Measurements from ENCODE around the gene YKT6.
A peak's percentile ranks its signal among the peaks of the same experiment; 100 is the strongest.
"Not testable (repeated sequence)": the region's sequence is repeated elsewhere in the genome, so short reads cannot be mapped to it uniquely, and the experiment has no call there.

YKT6 gene

DNA sequence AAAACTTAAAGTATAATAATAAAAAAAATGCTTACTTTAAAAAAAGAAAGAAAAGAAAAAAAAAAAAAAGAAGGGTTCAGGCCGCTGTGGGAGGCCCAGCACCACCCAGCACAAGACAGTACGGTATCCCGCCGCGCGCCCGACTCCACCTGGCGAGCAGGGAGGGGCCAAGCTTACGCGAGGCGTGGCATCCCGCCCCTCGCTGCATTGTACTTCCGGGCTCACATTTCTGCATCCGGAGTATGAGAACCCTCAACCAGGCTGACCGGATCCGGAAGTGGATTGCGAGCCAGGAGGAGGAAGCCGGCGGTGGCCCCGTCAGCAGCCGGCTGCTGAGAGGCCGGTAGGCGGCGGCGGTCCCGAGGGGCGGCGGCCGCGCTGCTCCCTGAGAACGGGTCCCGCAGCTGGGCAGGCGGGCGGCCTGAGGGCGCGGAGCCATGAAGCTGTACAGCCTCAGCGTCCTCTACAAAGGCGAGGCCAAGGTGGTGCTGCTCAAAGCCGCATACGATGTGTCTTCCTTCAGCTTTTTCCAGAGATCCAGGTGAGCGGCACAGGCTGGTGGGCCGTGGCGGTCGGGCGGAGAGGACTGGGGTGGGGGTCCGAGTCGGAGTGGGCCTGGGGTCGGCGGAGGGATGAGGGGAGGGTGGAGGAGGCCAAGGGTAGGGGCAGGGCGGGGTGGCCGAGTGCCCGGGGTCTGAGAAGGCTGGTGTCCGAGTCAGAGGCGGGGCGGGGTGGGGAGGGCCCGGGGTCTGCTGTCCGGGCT, at the start of gene YKT6:
Gene YKT6 (plus strand): TSS at position 280 of the 763 bp plus-strand sequence. CDS start 158 bp downstream, at position 438.
- peak; percentile 56 for DNase-seq

DNA sequence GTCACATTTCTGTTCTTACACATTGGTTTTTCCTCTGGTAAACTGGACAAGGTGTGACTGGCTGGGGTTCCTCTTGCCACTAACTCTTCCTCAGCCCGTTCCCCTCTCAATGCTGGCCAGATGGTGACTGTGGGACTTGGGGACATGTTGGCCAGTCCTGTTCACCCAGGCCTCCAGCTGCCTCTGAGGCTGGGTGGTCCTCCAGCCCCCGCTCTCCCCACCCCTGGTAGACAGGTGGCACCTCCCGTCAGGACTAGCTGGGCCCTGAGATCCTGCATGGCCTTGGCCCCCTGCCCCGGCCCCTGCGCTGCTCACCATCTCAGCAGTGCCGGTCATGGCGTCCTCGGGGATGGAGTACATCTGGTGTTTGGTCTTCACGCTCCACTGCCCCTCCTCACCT, 48.8 kb upstream of the YKT6 start:
- no peak for DNase-seq

- DNase-seq = no peak
Measured at GRCh38 chr7:44152971-44153947, 47.5 kb upstream of the YKT6 start.

- no peak for DNase-seq
Measured at GRCh38 chr7:44153948-44154335, 46.8 kb upstream of the YKT6 start.

GRCh38 chr7:44154703-44155102, 46.1 kb upstream of the YKT6 start:
- no peak for DNase-seq

DNA sequence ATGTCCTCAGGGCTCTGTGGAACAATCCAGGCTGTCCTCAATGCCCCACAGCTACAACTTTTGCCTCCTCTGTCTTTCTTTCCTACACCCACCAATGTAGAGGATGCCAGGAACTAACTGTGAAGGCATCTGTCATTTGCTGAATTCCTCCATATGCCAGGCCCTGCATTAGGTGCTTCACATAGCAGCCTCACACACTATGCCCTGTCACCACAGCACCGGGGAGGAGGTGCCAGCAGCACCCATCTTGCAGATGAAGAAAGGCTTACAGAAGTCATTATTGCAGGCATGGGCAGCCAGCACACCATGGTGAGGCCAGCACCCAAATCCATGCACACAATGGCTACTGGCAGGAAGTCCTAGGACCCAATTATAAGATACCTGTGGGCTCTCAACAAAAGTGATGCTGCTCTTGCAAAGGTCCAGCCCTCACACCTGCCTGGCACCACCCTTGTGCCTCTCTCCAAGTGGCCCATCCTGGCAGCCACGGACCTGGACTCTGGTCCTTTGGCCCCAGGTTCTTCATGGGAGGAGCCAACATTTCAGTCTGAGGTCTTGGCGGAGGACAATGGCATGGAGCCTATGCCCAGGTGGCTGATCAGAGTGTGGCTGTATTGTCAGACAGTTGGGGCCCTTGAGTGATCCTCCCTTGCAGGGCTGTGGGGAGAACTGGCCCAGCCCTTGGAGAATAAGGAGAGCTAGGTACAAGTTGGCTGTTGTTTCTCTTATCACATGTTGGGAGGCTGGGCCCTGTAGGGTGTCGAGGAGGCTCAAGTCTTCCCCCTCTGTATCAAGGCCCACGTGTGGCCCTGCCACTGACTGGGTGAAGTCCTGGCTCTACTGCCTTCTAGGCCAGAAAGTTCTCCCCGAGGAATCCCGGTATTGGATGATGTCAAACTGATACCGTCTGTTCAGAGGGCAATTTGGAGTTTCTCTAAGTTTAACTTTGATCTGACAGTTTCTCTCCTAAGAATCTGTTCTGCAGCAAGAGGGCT, 45.3 kb upstream of the YKT6 start:
- no peak for DNase-seq

DNA sequence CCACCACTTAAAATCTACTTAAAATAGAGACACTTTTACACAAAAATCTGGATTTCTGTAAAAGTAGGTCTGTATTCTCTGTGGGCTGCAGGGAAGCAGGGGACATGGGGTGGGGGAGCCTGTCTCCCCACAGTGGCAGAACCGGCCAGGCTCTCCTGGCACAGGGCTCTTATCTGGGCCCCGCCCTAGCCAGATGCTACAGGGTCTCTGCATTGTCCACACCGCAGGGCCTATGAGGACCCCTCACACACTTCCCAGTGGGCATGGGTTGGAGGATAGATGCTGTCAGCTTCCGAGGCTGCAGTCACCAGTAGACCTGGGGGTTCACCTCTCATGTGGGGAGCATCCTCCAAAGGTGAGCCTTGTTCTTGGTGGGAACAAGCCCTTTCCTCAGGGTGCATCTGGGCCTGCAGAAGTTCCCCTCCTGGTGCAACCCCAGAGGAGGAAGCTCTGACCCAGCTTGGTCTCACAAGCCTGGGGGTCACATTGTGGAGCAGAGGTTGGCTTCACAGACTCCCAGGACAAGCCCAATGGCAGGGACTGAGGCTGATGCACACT, 44.2 kb upstream of the YKT6 start:
- DNase-seq = no peak

DNA sequence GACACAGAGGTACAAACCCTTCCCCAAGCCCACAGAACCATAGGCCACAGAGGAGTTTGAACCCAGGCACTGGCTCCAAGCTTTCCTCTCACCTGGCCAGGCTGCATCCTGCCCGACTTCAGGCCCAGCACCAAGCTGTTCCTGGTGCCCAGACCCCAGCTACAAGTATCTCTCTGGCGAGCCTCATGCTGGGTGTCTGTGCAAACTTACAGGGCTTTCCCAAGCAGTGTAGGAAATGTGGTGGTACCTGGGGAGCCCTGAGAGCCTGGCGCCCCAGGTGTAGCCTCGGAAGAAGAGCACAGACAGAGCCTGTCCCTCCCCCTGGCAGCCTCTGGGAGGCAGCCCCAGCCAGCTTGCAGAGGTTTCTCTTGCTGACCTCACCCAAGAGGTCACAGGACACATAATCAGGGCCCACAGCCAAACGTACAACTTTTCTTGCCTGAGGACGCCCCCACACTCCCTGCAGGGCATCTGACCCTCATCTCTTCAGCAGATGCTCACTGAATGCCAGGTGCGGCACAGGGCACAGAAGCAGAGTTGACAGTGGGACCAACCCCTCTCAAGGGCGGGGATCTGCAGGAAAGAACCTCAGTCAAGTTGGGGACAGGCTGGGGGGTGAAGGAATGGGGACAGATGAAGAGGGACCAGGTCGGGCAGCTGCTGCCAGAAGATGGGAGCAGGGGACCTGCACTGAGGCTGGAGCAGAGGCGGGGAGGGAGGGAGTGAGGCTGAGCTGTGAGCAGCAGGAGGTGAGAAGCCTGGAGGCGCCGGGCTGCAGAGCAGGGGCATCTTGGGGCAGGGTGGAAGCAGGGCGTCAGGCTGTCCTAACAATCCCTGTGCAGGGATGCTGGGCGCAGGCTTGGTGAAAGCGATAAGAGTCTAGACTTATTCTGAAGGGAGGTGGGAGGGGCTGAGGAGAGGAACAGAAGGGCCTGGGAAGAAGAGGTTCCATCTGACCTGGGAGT, 43.4 kb upstream of the YKT6 start:
- peak; percentile 38 for DNase-seq

- no peak for DNase-seq
Measured at GRCh38 chr7:44158096-44158872, 42.5 kb upstream of the YKT6 start.

DNA sequence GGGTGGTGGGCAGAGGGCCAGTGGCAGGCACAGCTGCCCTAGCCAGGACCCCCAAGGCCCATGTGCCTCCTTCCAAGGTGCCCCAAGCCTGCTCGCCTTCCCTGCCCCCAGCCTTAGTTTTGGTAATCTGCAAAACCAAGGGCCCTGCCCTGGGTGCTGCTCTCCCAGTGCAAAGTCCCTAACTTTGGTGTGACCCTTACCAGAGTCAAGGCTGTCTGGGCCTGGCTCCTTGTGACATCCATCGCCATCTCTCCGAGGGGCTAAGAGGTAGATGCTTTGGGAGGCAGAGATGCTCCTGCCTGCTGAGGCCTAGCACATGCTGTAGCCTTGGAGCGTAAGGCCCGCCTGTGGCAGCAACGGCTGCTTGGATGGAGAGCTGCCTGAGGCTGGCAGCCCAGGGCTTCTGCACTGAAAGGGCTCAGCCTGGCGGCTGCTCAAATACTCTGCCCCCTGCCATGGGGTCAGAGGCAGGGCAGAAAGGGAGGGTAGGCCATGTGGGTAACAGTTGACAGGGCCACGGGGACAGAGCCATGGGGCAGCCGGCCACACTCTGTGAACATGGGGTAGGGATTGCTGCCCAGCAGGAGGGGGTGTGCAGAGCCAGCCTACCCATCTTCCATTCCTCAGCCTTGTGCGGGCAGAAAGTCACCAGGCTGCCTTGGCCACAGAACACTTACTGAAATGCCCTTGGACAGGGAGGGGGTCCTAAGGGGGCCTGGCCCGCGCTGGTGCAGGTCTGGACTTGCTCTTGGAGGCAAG, 41.7 kb upstream of the YKT6 start:
- DNase-seq = no peak

GRCh38 chr7:44159824-44160630, 40.8 kb upstream of the YKT6 start:
- no peak for DNase-seq

GRCh38 chr7:44161371-44161770, 39.4 kb upstream of the YKT6 start:
- DNase-seq = no peak

DNA sequence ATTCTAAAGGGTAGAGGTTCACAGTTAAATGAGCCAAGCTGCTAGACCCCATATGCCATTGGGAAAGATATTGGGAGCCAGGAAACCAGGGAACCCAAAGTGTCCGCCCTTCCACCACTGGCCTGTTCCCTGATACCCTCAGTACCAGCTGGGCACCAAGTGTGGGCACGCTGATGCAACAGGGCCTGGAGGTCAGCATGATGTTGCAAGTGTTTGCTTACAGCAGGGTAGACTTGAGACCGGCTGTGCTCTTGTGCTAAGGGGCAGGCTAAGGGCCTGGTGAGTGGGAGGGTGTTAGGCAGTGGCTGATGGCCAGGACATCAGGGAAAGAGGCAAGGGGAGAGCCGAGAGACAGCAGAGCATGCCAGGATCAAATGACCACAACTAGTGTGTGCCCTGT, 38.6 kb upstream of the YKT6 start:
- no peak for DNase-seq

- DNase-seq = no peak
Measured at GRCh38 chr7:44162785-44163395, 37.9 kb upstream of the YKT6 start.

DNA sequence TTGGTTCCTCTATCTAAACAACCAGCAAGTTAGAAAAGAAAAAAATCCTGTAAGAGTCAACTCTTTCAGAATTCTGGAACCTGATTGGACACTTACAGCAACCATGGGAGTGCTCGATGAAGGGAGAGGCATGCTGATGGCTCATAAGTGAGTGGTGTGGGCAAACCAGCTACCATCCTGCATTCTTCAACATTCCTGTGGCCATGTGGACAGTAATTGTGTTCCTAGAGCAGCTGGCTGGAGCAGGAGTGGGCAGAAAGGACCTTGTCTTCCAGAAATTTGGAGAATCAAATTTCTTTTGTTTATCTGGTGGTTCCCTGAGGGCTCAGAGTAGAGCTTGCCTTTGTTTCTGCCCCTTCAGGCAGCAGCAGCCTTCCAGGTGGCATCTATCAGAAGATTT, 37.2 kb upstream of the YKT6 start:
- no peak for DNase-seq

GRCh38 chr7:44167920-44168319, 32.9 kb upstream of the YKT6 start:
- no peak for DNase-seq

- DNase-seq = not testable (repeated sequence)
Measured at GRCh38 chr7:44171901-44172300, 28.9 kb upstream of the YKT6 start.

- no peak for DNase-seq
Measured at GRCh38 chr7:44172352-44172751, 28.4 kb upstream of the YKT6 start.
